Measurements from ENCODE around the gene GRIK1. TPM values are rescaled to one million over a fixed set of nuclear protein-coding genes. Genes with fewer than 3 reads are reported as not detected.
"Not testable (repeated sequence)": the region's sequence is repeated elsewhere in the genome, so short reads cannot be mapped to it uniquely, and the experiment has no call there.

Gene GRIK1
- polyA plus RNA-seq, 10 donors, result 0.19 to 3.4 (median 0.55) TPM

GRCh38 chr21:29610779-29611360 is 328.9 kb downstream of the GRIK1 start:
- DNase-seq, result peak in 2 of 3 donors; percentile 11 to 47

DNA sequence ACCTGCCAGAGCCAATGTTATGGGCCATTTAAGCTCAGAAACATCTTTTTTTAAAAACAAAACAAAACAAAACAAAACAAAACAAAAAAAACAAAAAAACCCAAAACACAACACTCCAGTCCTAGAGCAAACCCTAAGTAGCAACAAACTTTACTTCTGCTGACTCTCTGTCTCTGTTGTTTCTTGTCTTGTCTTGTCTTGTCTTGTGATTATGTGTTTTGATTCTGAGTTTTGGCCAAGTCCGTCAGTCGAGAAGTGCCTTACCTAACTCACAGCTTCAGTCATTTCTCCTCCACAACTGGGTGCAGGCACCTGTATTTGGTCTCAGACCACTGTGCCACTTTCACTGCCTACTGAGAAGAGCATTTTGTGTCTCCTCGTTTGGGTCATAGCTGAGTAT is 333.2 kb downstream of the GRIK1 start:
- DNase-seq, result no peak

GRCh38 chr21:29605219-29605618 is 334.6 kb downstream of the GRIK1 start:
- DNase-seq, result not testable (repeated sequence)

DNA sequence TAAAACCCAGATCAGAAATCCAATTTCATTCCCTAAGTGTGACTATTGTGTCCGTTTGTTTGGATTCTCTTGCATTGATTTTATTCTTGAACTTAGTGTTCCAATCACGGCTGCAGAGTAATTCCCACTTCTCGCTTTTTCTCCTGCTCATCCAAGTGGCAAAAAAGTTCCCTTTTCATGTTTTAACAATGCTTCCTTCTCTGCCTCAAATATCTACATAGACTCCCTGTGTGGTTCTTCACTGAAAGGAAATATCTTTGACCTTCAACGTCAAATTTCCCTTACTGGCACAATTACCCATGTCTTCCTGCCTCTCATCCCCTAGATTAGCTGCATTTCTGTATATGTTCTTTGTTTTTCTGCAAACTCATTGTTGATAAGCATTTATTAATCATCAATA is 335.7 kb downstream of the GRIK1 start:
- DNase-seq, result no peak

DNA sequence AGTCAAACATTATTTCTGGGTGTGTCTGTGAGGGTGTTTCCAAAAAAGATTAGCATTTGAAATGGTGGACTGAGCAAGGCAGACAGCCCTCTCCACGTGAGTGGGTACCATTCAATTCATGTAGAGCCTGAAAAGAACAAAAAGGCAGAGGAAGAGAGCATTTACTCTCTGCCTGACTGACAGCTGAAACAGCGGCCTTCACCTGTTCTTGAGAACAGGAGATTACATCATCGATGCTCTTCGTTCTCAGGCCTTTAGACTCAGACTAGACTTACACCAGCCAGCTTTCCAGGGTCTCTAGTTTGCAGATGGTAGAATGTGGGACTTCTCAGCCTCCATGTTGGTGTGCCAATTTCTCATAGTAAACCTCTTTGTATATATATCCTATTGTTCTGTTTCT is 338.7 kb downstream of the GRIK1 start:
- DNase-seq, result no peak

DNA sequence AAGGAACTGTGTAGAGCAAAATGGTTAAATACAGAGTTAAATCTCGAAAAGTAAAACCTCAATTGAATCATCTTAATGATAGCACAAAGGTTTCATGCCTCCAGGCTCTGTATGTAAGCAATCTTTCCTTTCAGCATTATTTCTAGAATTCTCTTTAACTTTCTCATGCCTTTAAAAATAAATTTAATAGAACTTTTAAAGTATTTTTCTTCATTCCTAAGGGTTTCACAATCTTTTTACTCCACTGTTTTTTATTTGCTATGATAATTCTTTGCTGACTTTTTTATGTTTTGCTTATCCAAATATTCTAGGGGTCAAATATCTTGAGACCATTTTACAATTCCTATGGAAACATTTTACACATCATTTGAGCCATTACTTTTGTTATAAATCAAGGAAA is 353.1 kb downstream of the GRIK1 start:
- peak in 1 of 3 donors; percentile 17 for DNase-seq

DNA sequence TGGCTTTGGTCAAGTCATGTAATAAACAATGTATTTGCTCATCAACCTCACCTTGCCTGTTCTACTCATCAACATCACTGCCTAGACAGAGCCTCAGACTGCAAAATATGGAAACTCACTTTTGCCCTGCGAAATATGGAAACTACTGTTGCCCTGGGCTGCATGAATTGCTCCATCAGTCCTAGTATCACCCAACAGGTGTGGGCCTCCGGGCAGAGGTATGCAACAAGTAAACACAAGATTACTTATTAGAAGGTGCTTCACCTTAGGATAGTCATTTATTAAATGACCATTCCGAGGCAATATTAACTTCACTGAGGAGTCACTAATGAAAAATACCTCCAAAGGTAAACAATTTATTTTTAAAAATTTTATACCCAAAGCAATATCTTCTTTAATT is 354.3 kb downstream of the GRIK1 start:
- no peak for DNase-seq

GRCh38 chr21:29583424-29583924 is 356.3 kb downstream of the GRIK1 start:
- DNase-seq, result no peak

- no peak for DNase-seq
Measured at GRCh38 chr21:29582855-29583254, 356.9 kb downstream of the GRIK1 start.

DNA sequence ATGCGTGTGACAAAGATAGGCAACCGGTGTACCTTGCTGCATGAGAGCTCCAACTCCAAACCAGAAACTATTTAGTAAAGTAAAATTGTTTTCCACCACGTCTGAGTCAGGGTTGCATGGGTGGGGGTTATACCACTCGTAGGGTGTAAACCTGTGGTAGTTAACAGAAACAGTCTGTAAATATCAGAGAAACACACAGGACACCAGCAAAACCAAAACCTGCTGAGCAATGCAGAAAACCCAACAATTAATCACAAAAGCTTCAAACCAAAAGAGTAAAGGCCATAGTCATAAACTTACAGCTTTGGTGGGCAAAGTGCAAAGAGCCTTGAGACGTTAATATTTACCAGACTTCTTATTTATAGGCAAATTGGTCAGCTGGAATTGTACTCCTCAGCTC is 358.4 kb downstream of the GRIK1 start:
- no peak for DNase-seq

- DNase-seq, result no peak
Measured at GRCh38 chr21:29580732-29581285, 359.0 kb downstream of the GRIK1 start.

DNA sequence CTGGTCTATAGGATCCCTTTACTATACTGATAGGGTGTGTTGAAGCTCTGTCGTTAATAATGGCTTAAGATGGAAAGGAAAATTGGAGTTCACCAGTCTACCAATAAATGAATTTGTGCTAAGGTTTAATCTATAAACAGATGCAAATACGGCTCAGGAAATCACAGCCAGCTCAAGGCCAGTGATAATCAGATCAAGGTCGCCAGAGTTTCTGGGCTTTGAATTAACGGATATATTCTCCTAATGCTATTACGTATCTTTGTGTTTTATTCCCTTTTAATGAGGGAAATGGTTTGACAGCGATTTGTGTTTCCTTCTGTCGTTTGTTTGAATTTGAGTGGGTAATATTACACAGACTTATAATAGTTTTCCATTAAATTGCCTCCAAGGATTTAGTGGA is 361.5 kb downstream of the GRIK1 start:
- DNase-seq, result no peak

GRCh38 chr21:29571949-29572348 is 367.8 kb downstream of the GRIK1 start:
- no peak for DNase-seq

DNA sequence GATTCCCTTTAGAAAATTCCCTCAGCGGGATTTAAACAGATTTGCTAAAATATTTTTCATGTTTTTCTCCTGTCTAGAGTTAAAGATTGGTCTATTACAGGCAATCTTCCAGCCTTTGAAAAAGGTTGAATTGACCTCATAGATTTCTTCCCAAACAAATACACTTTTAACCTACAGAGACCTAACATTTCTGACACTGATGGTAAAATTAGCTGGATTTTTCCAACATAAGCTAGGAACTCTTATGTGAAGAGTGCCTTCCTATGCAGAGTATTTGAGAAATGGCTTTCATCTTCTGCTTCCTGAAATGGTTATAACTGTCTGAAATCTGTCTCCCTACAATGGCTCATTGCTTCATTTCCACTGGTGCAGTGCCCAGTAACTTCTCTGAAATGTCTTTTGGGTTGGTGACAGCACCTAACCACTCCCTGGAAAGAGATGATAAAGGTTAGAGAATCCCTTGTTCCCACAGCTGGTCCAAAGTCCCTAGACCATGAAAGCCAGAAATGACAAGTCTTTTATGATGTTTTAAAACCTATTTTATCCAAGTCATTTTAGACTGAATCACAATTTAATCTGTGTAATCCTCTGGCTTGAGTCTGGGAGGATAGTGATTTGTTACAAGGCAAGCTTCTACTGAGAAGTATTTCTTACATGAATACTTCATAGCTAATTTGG is 371.6 kb downstream of the GRIK1 start:
- DNase-seq, result peak in 2 of 3 donors; percentile 15 to 17

GRCh38 chr21:29557931-29558725 is 381.7 kb downstream of the GRIK1 start:
- peak; percentile 13 to 40 (median 22) for DNase-seq

- DNase-seq, result no peak
Measured at GRCh38 chr21:29557200-29557599, 382.6 kb downstream of the GRIK1 start.

DNA sequence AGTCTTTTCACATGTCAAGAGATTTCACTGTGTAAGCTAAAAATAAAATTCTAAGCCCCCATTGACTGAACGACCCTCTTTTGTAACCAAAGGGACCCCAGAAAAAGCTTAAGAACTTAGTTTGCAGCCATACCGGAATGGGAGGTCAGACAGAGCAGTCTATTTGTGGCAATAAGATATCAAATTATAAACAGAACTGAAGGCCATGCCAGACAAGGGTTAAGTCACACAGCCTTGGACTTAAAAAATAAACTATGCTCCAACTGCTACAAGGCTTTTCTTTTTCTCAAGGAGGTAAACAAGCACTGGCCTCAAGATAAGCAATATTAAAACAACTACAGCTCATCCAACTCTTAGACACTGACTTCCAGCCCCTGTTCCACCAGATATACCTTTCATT is 384.2 kb downstream of the GRIK1 start:
- no peak for DNase-seq

- DNase-seq, result no peak
Measured at GRCh38 chr21:29550205-29550604, 389.6 kb downstream of the GRIK1 start.

DNA sequence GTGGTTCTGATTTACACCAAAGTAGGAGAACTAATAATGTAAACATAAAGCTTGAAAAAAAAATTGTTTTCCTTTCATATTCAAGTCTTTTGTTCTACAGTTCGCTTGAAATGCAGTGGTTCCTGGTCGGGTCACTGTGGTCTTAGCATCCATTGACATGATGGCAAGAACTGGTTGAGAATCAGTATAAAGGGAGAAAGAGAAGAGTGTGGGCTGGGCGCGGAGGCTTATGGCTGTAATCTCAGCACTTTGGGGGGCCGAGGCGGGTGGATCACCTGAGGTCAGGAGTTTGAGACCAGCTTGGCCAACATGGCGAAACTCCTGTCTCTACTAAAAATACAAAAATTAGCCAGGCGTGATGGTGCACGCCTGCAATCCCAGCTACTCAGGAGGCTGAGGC is 390.2 kb downstream of the GRIK1 start:
- DNase-seq, result no peak

- DNase-seq, result no peak
Measured at GRCh38 chr21:29547998-29548397, 391.8 kb downstream of the GRIK1 start.

GRCh38 chr21:29546071-29546470 is 393.7 kb downstream of the GRIK1 start:
- no peak for DNase-seq

DNA sequence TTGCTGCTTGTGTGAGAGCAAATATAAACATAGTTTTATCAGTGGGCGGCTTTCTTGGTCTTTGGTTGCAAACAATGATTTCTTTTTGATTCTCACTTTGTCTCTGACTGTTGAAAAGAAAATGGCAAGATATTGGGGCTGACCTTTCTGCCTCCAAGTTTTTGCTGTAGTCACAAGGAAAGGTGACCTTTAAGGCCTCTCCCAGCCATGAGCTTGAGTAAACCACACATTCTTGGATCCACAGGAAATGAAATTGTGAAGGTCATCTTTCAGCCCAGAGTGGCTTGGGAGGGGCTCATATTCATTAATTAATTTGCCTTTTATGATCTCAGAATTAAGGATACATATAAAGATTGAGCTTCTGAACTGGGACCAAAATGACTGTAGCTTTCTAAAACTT is 399.5 kb downstream of the GRIK1 start:
- DNase-seq, result no peak

DNA sequence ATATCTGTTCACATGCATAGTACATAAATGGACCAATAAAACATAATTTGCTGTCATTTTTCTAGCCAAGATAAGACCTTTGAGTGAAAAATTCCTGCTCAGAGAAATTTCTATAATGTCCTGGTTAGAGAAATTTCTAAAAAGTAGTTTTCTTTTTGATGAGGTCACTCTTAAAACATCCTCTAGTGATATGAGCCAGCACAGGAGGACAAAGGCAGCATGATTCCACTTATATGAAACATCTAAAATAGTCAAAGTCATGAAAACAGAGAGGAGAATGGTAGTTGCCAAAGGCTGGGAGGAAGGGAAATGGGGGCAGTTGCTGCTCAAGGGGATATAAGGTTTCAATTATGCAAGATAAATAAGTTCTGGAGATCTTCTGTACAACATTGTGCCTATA is 401.7 kb downstream of the GRIK1 start:
- peak in 2 of 3 donors; percentile 23 to 31 for DNase-seq
